Measurements from ENCODE around the gene KDELR3. TPM values are rescaled to one million over a fixed set of nuclear protein-coding genes. Genes with fewer than 3 reads are reported as not detected.

The KDELR3 gene
- total RNA-seq, 1 experiment from 2014 or later: 33.1 TPM

DNA sequence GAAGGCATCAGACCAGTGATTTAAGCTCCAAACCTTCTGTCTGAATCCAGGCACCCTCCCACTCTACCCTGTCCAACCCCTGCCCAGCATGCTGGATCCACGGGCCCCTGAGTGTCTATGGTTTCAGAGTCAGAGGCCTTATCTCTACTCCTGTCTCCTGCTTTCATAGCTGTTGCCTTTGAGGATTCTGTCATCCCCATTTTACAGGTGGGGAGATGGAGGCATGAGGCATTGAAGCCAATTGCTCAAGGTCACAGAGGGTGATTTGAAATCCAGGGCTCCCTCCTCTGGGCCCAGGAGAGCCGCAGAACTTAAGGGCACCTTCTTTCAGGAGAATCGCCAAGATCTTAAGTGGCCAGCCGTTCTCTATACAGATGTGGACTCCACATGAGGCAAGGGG is 16.0 kb upstream of the KDELR3 start:
- no peaks in the 10 kb centered on the region for H3K27me3 ChIP-seq (ENCODE audit: insufficient read depth, low read length)
- intact Hi-C loops (cut with micrococcal nuclease): no loop called here

DNA sequence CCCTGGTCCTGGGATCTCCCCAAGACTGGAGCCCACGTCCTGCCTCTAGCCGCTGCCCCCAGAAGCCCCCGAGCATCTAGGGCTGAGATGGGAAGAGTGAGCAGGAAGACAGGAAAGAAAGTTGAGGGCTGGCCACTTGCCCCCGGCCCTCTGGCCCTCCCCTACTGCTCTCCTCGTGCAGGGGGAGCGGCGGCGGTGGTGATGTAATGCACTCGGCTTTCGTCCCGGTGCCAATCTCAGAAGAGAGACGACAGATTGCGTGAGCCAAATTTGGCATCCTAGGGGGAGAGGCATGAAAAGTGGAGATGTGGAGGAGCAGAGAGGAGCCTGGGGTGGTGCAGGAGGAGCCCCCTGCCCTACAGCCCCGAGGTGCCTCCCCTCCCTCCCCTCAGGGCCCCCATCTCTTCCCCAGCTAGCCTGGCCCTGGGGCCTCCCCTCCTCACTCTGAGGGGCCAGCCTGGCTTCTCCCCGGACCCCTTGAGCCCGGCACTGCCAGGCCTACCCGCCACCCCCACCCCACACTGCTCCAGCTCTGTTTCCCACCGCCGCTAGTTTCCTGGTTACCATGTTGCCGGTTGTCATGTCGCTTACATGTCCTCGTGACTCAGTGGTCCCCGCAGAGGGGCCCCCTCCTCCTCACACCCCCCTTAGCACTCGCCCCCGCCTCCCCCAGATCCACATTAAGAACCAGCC is 15.4 kb upstream of the KDELR3 start:
- no peak for TF ChIP-seq SRF (IDR thresholded peaks at IDR 0.05; ENCODE audit: low read depth)
- no peak for TF ChIP-seq FOSL1 (IDR thresholded peaks at IDR 0.05; ENCODE audit: low read depth)
- TF ChIP-seq, protein P1, sequence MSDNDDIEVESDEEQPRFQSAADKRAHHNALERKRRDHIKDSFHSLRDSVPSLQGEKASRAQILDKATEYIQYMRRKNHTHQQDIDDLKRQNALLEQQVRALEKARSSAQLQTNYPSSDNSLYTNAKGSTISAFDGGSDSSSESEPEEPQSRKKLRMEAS (IDR thresholded peaks at IDR 0.05): no peak
- no peak for TF ChIP-seq JUND (IDR thresholded peaks at IDR 0.05)
- TF ChIP-seq EZH2phosphoT487 (IDR thresholded peaks at IDR 0.05; ENCODE audit: borderline replicate concordance): no peak
- no peak for TF ChIP-seq ZNF274 (IDR thresholded peaks at IDR 0.05; ENCODE audit: low read depth, low read length)
- no peak for TF ChIP-seq ELF1 (IDR thresholded peaks at IDR 0.05; ENCODE audit: borderline replicate concordance, low read depth)
- TF ChIP-seq, protein P2, sequence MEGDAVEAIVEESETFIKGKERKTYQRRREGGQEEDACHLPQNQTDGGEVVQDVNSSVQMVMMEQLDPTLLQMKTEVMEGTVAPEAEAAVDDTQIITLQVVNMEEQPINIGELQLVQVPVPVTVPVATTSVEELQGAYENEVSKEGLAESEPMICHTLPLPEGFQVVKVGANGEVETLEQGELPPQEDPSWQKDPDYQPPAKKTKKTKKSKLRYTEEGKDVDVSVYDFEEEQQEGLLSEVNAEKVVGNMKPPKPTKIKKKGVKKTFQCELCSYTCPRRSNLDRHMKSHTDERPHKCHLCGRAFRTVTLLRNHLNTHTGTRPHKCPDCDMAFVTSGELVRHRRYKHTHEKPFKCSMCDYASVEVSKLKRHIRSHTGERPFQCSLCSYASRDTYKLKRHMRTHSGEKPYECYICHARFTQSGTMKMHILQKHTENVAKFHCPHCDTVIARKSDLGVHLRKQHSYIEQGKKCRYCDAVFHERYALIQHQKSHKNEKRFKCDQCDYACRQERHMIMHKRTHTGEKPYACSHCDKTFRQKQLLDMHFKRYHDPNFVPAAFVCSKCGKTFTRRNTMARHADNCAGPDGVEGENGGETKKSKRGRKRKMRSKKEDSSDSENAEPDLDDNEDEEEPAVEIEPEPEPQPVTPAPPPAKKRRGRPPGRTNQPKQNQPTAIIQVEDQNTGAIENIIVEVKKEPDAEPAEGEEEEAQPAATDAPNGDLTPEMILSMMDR (IDR thresholded peaks at IDR 0.05 in 2 of 3, conservative IDR thresholded peaks at IDR 0.05 in 1 of 3; ENCODE audit: borderline replicate concordance in 1 of 3, insufficient read depth in 1 of 3, low read depth in 2 of 3, low read length in 2 of 3): no peak
- no peak for TF ChIP-seq SP1 (IDR thresholded peaks at IDR 0.05; ENCODE audit: low read depth)
- no peak for TF ChIP-seq POLR2A (IDR thresholded peaks at IDR 0.05; ENCODE audit: borderline replicate concordance, extremely low read depth, insufficient read depth, insufficient read length)
- no peak overlapping the region for H2AFZ ChIP-seq (ENCODE audit: low read depth, low read length, poor library complexity, severe bottlenecking)
- POLR2A ChIA-PET: interaction anchor here (0.7 kb wide), 1 partner anchor 11 kb away, joined by 3 read pairs; no protein-coding TSS in a partner anchor
- no peaks in the 10 kb centered on the region for H3K9me2 ChIP-seq (ENCODE audit: insufficient read depth)
- no peaks in the 10 kb centered on the region for H3K36me3 ChIP-seq (ENCODE audit: control insufficient read depth in 1 of 2, insufficient read depth in 2 of 2, low read length in 2 of 2)
- BruUV-seq (replicated peaks): no TSS peak
- RAD21 ChIA-PET (ENCODE audit: low non-redundant PET in 1 of 2, low total read pairs in 2 of 2, uncharacterized antibody in 2 of 2, unreplicated experiment in 2 of 2): no interaction called here
- no peak for DNase-seq (ENCODE audit: low read depth, low spot score)
- no peak overlapping the region for H3K4me3 ChIP-seq (replicated peaks in 1 of 2; ENCODE audit: low read depth in 1 of 2, low read length in 2 of 2)
- H3K9ac ChIP-seq (ENCODE audit: low read length): no peak overlapping the region
- no peaks in the 10 kb centered on the region for H4K20me1 ChIP-seq (ENCODE audit: insufficient read depth)
- intact Hi-C loops (cut with micrococcal nuclease): no loop called here
- H3K4me1 ChIP-seq (ENCODE audit: control insufficient read depth in 1 of 2, insufficient read depth in 2 of 2, low read length in 2 of 2): peaks cover 14 to 16% of the 10 kb centered on the region in 2 experiments
- no peak overlapping the region for H3K4me2 ChIP-seq (ENCODE audit: low read length)
- CTCF ChIA-PET: no interaction called here
- H3K9me3 ChIP-seq (ENCODE audit: control insufficient read depth in 1 of 2, insufficient read depth in 1 of 2, low read depth in 1 of 2, low read length in 2 of 2): no peaks in the 10 kb centered on the region
- no peak for ATAC-seq
- no peaks in the 10 kb centered on the region for H3K79me2 ChIP-seq (ENCODE audit: insufficient read depth, low read length)
- no peaks in the 10 kb centered on the region for H3K27me3 ChIP-seq (ENCODE audit: insufficient read depth, low read length)
- no peak overlapping the region for H3K27ac ChIP-seq (ENCODE audit: low read depth, low read length)

More for the DNA sequence above, 16.0 kb upstream of the KDELR3 start:
- ChIA-PET POLR2A (no interaction called here), CTCF (no interaction called here), RAD21 (ENCODE audit: low non-redundant PET in 1 of 2, low total read pairs in 2 of 2, uncharacterized antibody in 2 of 2, unreplicated experiment in 2 of 2) (no interaction called here)
- no peak for TF ChIP-seq CBX3 (IDR thresholded peaks at IDR 0.05; ENCODE audit: low read depth)
- TF ChIP-seq FOSL1 (IDR thresholded peaks at IDR 0.05; ENCODE audit: low read depth): no peak
- no peak overlapping the region for H3K4me3 ChIP-seq (replicated peaks in 1 of 2; ENCODE audit: low read depth in 1 of 2, low read length in 2 of 2)
- no peaks in the 10 kb centered on the region for H4K20me1 ChIP-seq (ENCODE audit: insufficient read depth)
- DNase-seq (ENCODE audit: low read depth, low spot score) (no peak), ATAC-seq (no peak)
- no peak overlapping the region for H3K4me2 ChIP-seq (ENCODE audit: low read length)
- no peaks in the 10 kb centered on the region for H3K9me3 ChIP-seq (ENCODE audit: control insufficient read depth in 1 of 2, insufficient read depth in 1 of 2, low read depth in 1 of 2, low read length in 2 of 2)
- no peak overlapping the region for H3K9ac ChIP-seq (ENCODE audit: low read length)
- no TSS peak for BruUV-seq (replicated peaks)
- H3K4me1 ChIP-seq (ENCODE audit: control insufficient read depth in 1 of 2, insufficient read depth in 2 of 2, low read length in 2 of 2): peaks cover 8 to 9% of the 10 kb centered on the region in 2 experiments
- H3K79me2 ChIP-seq (ENCODE audit: insufficient read depth, low read length): no peaks in the 10 kb centered on the region
- no peak overlapping the region for H3K27ac ChIP-seq (ENCODE audit: low read depth, low read length)
- no peaks in the 10 kb centered on the region for H3K9me2 ChIP-seq (ENCODE audit: insufficient read depth)
- no peaks in the 10 kb centered on the region for H3K36me3 ChIP-seq (ENCODE audit: control insufficient read depth in 1 of 2, insufficient read depth in 2 of 2, low read length in 2 of 2)
- H2AFZ ChIP-seq (ENCODE audit: low read depth, low read length, poor library complexity, severe bottlenecking): no peak overlapping the region

Measured in HCT116 (cell line).